DOHH2 (cell line): Measurements from ENCODE around the gene TOX3.

ENCODE experiments used
- H3F3A ChIP-seq: fragments of 200-600 bp; sonication (generic), shearing (Covaris generic); 2 replicates; pipeline ENCODE4 v1.6.0; 2016; ENCODE audit warnings: antibody characterized with exemption, mild to moderate bottlenecking; ENCODE audit not compliant: control insufficient read depth, insufficient read depth
- H3K27ac ChIP-seq: fragments of 200-600 bp; sonication (generic); 2 replicates; pipeline ENCODE4 v1.5.1; 2014; ENCODE audit warnings: low read depth, mild to moderate bottlenecking, low read length, moderate library complexity
- H3K27me3 ChIP-seq: fragments of 200-600 bp; sonication (generic); 2 replicates; pipeline ENCODE4 v1.6.1; 2014; ENCODE audit warnings: mild to moderate bottlenecking, low read length, mixed read lengths; ENCODE audit not compliant: control insufficient read depth
- H3K36me3 ChIP-seq: fragments of 200-600 bp; sonication (generic); 2 replicates; pipeline ENCODE4 v1.6.1; 2014; ENCODE audit warnings: mild to moderate bottlenecking, low read length, moderate library complexity, mixed read lengths; ENCODE audit not compliant: control insufficient read depth
- H3K4me1 ChIP-seq: fragments of 200-600 bp; sonication (generic); 2 replicates; pipeline ENCODE4 v1.6.1; 2014; ENCODE audit warnings: mild to moderate bottlenecking, low read length, mixed read lengths; ENCODE audit not compliant: control insufficient read depth
- H3K4me2 ChIP-seq: fragments of 200-600 bp; sonication (generic); 2 replicates; pipeline ENCODE4 v1.6.0; 2014; ENCODE audit warnings: mild to moderate bottlenecking, low read length, moderate library complexity
- H3K4me3 ChIP-seq: fragments of 200-600 bp; sonication (generic); 2 replicates; pipeline ENCODE4 v1.5.1; 2014; ENCODE audit warnings: mild to moderate bottlenecking, low read length, mixed read lengths
- H3K79me2 ChIP-seq: fragments of 200-600 bp; sonication (generic); 2 replicates; pipeline ENCODE4 v1.6.1; 2014; ENCODE audit warnings: mild to moderate bottlenecking, low read length, mixed read lengths; ENCODE audit not compliant: control insufficient read depth
- H3K9me2 ChIP-seq: fragments of 200-600 bp; sonication (generic); replicated peaks from 2 replicates; pipeline ENCODE4 v1.6.1; 2014; ENCODE audit warnings: mild to moderate bottlenecking, low read length, mixed read lengths; ENCODE audit not compliant: control insufficient read depth
- H3K9me3 ChIP-seq: fragments of 200-600 bp; sonication (generic); 2 replicates; pipeline ENCODE4 v1.6.1; 2014; ENCODE audit warnings: antibody characterized with exemption, low read length, mixed read lengths; ENCODE audit not compliant: control insufficient read depth, insufficient read depth
- H4K20me1 ChIP-seq: fragments of 200-600 bp; sonication (generic); 2 replicates; pipeline ENCODE4 v1.6.0; 2014; ENCODE audit warnings: low read depth, mild to moderate bottlenecking, antibody characterized with exemption, low read length, moderate library complexity; ENCODE audit not compliant: control insufficient read depth, insufficient read depth
- EZH2phosphoT487 ChIP-seq: fragments of 200-600 bp; sonication (generic); IDR thresholded peaks from 2 replicates; pipeline ENCODE4 v1.6.1; 2017; ENCODE audit warnings: borderline replicate concordance, mild to moderate bottlenecking, antibody characterized with exemption, low read length, moderate library complexity, mixed read lengths
- TF ChIP-seq, protein P1 (sequence below): fragments of 200-600 bp; sonication (generic); IDR thresholded peaks from one replicate; pipeline ENCODE4 v1.5.1; 2014; ENCODE audit warnings: antibody characterized with exemption, mild to moderate bottlenecking, low read depth, low read length; ENCODE audit not compliant: poor library complexity, severe bottlenecking

Gene TOX3

GRCh38 chr16:52547004-52547833 is at the start of gene TOX3:
TSS of gene TOX3 (minus strand) at chr16:52547143. CDS start at chr16:52546723, 420 bp downstream.
- Histone ChIP-seq H3F3A (no peaks in the 10 kb centered on the region), H3K4me2 (no peak within 1 kb of the TSS), H3K4me1 (no peaks in the 10 kb centered on the region), H3K27me3 (no peaks in the 10 kb centered on the region), H3K36me3 (no peaks in the 10 kb centered on the region), H3K4me3 (no peak within 1 kb of the TSS), H3K79me2 (no peaks in the 10 kb centered on the region), H3K9me3 (0 out of 2 replicates have a peak, but pooled peaks cover 5% of the 10 kb centered on the region), H3K27ac (no peak within 1 kb of the TSS), H3K9me2 (no peaks in the 10 kb centered on the region), H4K20me1 (no peaks in the 10 kb centered on the region)
- TF ChIP-seq, protein P1, sequence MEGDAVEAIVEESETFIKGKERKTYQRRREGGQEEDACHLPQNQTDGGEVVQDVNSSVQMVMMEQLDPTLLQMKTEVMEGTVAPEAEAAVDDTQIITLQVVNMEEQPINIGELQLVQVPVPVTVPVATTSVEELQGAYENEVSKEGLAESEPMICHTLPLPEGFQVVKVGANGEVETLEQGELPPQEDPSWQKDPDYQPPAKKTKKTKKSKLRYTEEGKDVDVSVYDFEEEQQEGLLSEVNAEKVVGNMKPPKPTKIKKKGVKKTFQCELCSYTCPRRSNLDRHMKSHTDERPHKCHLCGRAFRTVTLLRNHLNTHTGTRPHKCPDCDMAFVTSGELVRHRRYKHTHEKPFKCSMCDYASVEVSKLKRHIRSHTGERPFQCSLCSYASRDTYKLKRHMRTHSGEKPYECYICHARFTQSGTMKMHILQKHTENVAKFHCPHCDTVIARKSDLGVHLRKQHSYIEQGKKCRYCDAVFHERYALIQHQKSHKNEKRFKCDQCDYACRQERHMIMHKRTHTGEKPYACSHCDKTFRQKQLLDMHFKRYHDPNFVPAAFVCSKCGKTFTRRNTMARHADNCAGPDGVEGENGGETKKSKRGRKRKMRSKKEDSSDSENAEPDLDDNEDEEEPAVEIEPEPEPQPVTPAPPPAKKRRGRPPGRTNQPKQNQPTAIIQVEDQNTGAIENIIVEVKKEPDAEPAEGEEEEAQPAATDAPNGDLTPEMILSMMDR: no peak
- no peak for TF ChIP-seq EZH2phosphoT487

GRCh38 chr16:52592778-52593177 is 45.8 kb upstream of the TOX3 start:
- no peaks in the 10 kb centered on the region for H4K20me1 ChIP-seq
- TF ChIP-seq, protein P1: no peak
- TF ChIP-seq EZH2phosphoT487: no peak
- H3F3A ChIP-seq: no peaks in the 10 kb centered on the region

DNA sequence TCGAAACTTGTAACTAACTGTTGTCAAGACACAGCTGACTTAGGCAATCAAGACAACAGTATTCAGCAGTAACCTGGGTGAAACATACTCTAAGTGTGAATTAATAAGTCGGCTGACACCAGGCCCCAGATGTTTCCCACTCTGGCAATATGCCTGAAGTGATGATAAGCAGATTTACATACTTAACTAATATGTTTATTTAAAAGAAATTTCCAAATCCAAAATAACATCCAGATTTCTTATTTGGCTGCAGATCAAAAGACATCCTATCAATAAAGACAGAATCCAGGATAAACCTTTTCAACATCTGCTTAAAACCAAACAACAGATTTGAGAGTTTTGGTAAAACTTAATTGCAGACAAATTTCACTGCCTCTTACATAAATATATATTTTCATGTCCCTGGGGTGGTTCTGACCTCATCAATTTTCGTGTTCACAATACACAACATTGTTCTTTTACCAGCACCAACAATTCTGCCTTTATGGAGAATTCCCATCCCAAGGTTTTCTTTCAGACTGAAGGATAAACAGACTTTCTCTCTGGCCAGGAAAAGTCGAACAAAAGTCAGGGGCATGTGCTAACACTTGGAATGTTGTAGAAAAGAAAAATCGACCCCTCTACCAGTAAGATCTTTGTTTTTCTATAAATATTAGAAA is 45.1 kb upstream of the TOX3 start:
- no peak overlapping the region for H3K4me3 ChIP-seq
- H4K20me1 ChIP-seq: no peaks in the 10 kb centered on the region
- H3K9me3 ChIP-seq: no peaks in the 10 kb centered on the region
- no peaks in the 10 kb centered on the region for H3K79me2 ChIP-seq
- no peaks in the 10 kb centered on the region for H3K36me3 ChIP-seq
- H3K27me3 ChIP-seq: no peaks in the 10 kb centered on the region
- no peak overlapping the region for H3K27ac ChIP-seq
- TF ChIP-seq EZH2phosphoT487: no peak
- TF ChIP-seq, protein P1: no peak
- no peaks in the 10 kb centered on the region for H3K4me1 ChIP-seq
- no peaks in the 10 kb centered on the region for H3F3A ChIP-seq
- no peak overlapping the region for H3K4me2 ChIP-seq
- no peaks in the 10 kb centered on the region for H3K9me2 ChIP-seq

More at GRCh38 chr16:52592778-52593177, 45.8 kb upstream of the TOX3 start:
- H3K9me3 ChIP-seq: no peaks in the 10 kb centered on the region
- no peaks in the 10 kb centered on the region for H3K9me2 ChIP-seq
- no peaks in the 10 kb centered on the region for H3K79me2 ChIP-seq
- no peak overlapping the region for H3K4me3 ChIP-seq
- H3K4me2 ChIP-seq: no peak overlapping the region
- H3K4me1 ChIP-seq: no peaks in the 10 kb centered on the region
- no peak overlapping the region for H3K27ac ChIP-seq
- H3K36me3 ChIP-seq: no peaks in the 10 kb centered on the region
- no peaks in the 10 kb centered on the region for H3K27me3 ChIP-seq
